Smooth muscle cell (in vitro differentiated cells): Measurements from ENCODE around the gene FRMPD1. TPM values are rescaled to one million over a fixed set of nuclear protein-coding genes. Genes with fewer than 3 reads are reported as not detected.

Source experiments
- DNase-seq: peaks from one replicate; lab custom pipeline; 2025; ENCODE audit not compliant: unreplicated experiment; lab: John Stamatoyannopoulos, UW
- H2AFZ ChIP-seq: fragments of 200-600 bp; sonication (generic); 2 replicates; pipeline ENCODE4 v1.6.0; 2016; ENCODE audit warnings: antibody characterized with exemption, low read depth, mild to moderate bottlenecking
- H3F3A ChIP-seq: fragments of 200-600 bp; sonication (generic); 2 replicates; pipeline ENCODE4 v1.6.0; 2017; ENCODE audit warnings: antibody characterized with exemption, low read depth
- H3K27ac ChIP-seq: fragments of 200-600 bp; sonication (generic); 2 replicates; pipeline ENCODE4 v1.5.1; 2016; ENCODE audit warnings: low read depth, mild to moderate bottlenecking
- H3K27me3 ChIP-seq: fragments of 200-600 bp; sonication (generic); 2 replicates; pipeline ENCODE4 v1.6.1; 2016; ENCODE audit warnings: low read depth, mild to moderate bottlenecking
- H3K36me3 ChIP-seq: fragments of 200-600 bp; sonication (generic); 2 replicates; pipeline ENCODE4 v1.5.1; 2016; ENCODE audit warnings: low read depth
- H3K4me1 ChIP-seq: fragments of 200-600 bp; sonication (generic); 2 replicates; pipeline ENCODE4 v1.5.1; 2016; ENCODE audit warnings: low read depth
- H3K4me2 ChIP-seq: fragments of 200-600 bp; sonication (generic); 2 replicates; pipeline ENCODE4 v1.6.0; 2016; ENCODE audit warnings: mild to moderate bottlenecking
- H3K4me3 ChIP-seq: fragments of 200-600 bp; sonication (generic); 2 replicates; pipeline ENCODE4 v1.5.1; 2016; ENCODE audit warnings: mild to moderate bottlenecking
- H3K79me2 ChIP-seq: fragments of 200-600 bp; sonication (generic); 2 replicates; pipeline ENCODE4 v1.6.0; 2016; ENCODE audit warnings: low read depth, mild to moderate bottlenecking
- H3K9ac ChIP-seq: fragments of 200-600 bp; sonication (generic); 2 replicates; pipeline ENCODE4 v1.6.0; 2016; ENCODE audit warnings: low read depth
- H3K9me3 ChIP-seq: fragments of 200-600 bp; sonication (generic); replicated peaks from 2 replicates; pipeline ENCODE4 v1.5.1; 2016; ENCODE audit warnings: low read depth
- H4K20me1 ChIP-seq: fragments of 200-600 bp; sonication (generic); 2 replicates; pipeline ENCODE4 v1.6.0; 2016; ENCODE audit warnings: low read depth
- WGBS: methylation state at CpG from one replicate; pipeline ENCODE4 v1.1.7; 2016; ENCODE audit warnings: low lambda C conversion rate; 5-methylcytosine and 5-hydroxymethylcytosine counted together
- polyA plus RNA-seq: library from polyadenylated mRNA; unstranded; fragments of >200 nt; fragmentation: Nextera tagmentation; extraction: Ambion mirVana; gene quantifications from 2 replicates; pipeline ENCODE4 v1.2.1, GENCODE V29; 2016
- total RNA-seq: library from RNA; depleted of rRNA; stranded (reverse); fragments of >200 nt; gene quantifications from 2 replicates; pipeline ENCODE4 v1.2.3, GENCODE V29; 2014
- TF ChIP-seq, protein P1 (sequence below): fragments of 200-600 bp; sonication (generic); IDR thresholded peaks from 2 replicates; pipeline ENCODE4 v1.5.1; 2017; ENCODE audit warnings: borderline replicate concordance, mild to moderate bottlenecking, antibody characterized with exemption; ENCODE audit not compliant: insufficient read depth, poor library complexity, severe bottlenecking

The FRMPD1 gene
- total and polyA plus RNA-seq, 2 experiments from 2014 or later: 0.22 TPM; not detected in 1

DNA sequence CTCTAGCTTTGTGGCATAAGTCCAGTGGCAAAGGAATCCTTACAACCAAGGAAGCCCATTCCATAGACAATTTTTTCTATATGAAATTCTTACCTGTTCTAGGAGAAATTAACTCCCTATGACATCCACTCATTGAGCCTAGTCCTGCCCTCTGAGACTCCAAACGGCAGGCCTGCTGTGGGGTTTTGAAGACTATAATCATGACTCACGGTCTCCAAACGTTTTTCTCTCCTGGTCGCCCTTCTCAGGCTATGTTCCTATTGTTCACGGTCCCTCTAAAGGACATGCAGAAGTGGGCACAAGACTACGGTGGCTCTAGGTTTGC lies 133.5 kb downstream of the FRMPD1 start:
- DNase-seq: no peak
- H3K4me3 ChIP-seq: peak overlapping the region; percentile 89
- no peaks in the 10 kb centered on the region for H3K9me3 ChIP-seq
- no peaks in the 10 kb centered on the region for H3F3A ChIP-seq
- H4K20me1 ChIP-seq: peaks cover 2% of the 10 kb centered on the region
- peak overlapping the region; percentile 92 for H3K4me2 ChIP-seq
- no peaks in the 10 kb centered on the region for H3K27me3 ChIP-seq
- H3K79me2 ChIP-seq: peaks cover 23% of the 10 kb centered on the region
- peak overlapping the region; percentile 69 for H3K27ac ChIP-seq
- peak overlapping the region; percentile 87 for H2AFZ ChIP-seq
- WGBS: 1% methylated on average over 6 of the region's 6 CpGs
- H3K36me3 ChIP-seq: peaks cover 14% of the 10 kb centered on the region
- H3K9ac ChIP-seq: peak overlapping the region; percentile 79
- H3K4me1 ChIP-seq: peaks cover 8% of the 10 kb centered on the region
- TF ChIP-seq, protein P1, sequence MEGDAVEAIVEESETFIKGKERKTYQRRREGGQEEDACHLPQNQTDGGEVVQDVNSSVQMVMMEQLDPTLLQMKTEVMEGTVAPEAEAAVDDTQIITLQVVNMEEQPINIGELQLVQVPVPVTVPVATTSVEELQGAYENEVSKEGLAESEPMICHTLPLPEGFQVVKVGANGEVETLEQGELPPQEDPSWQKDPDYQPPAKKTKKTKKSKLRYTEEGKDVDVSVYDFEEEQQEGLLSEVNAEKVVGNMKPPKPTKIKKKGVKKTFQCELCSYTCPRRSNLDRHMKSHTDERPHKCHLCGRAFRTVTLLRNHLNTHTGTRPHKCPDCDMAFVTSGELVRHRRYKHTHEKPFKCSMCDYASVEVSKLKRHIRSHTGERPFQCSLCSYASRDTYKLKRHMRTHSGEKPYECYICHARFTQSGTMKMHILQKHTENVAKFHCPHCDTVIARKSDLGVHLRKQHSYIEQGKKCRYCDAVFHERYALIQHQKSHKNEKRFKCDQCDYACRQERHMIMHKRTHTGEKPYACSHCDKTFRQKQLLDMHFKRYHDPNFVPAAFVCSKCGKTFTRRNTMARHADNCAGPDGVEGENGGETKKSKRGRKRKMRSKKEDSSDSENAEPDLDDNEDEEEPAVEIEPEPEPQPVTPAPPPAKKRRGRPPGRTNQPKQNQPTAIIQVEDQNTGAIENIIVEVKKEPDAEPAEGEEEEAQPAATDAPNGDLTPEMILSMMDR: no peak

DNA sequence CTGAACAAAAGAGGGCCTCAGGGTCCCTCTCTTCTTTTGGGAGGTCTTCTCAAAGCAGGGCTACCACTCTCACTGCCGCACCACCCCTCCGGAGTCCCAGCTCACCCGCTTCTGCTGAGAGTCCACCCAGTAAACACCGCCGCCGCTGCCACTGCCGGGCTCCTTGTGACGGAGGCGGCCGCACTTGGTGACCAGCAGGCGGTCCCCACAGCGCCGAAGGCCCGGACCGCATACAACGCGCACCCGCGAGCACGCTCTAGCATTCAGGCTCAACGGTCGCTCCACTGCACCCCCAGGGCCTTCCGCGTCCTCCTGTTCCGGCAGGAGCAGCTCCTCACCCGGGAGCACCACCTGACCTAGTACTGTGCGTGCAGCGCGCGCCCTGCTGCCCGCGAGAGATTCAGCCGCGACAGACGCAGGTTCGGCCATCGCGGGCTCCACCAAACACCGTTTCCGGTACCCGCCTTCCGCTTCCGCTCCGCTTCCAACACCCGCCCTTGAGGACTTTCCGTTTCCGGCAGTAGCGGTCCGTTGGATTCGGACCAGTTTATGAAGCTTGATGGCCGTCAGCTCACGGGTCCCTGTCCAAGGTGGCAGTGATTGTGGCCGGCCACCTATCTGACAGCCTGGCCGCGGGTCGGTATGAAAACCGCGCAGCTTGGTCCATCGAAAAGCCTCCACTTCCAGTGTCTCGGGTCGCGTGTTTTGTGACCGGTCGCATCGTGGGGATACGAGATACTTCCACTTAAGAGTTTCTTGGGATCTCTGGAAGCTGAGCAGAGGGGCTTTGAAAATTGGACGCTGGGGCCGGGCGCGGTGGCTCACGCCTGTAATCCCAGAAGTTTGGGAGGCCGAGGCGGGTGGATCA lies 134.1 kb downstream of the FRMPD1 start, which contains the start of gene EXOSC3:
Gene EXOSC3, minus strand, starts transcription at position 449 of the 868 bp plus-strand sequence. Its CDS starts 20 bp downstream, at position 429.
- H3K36me3 ChIP-seq: peaks cover 10% of the 10 kb centered on the region
- under 1% methylated on average over 73 of the region's 73 CpGs for WGBS
- H3K4me3 ChIP-seq: peak within 1 kb of the TSS; percentile 89
- H3K4me2 ChIP-seq: peak within 1 kb of the TSS; percentile 92
- H4K20me1 ChIP-seq: peaks cover 2% of the 10 kb centered on the region
- peak within 1 kb of the TSS; percentile 69 for H3K27ac ChIP-seq
- no peaks in the 10 kb centered on the region for H3K9me3 ChIP-seq
- TF ChIP-seq, protein P1: peak; percentile 8
- peak; percentile 49 for DNase-seq
- H3K4me1 ChIP-seq: peaks cover 8% of the 10 kb centered on the region
- H3K27me3 ChIP-seq: no peaks in the 10 kb centered on the region
- peak within 1 kb of the TSS; percentile 87 for H2AFZ ChIP-seq
- H3K79me2 ChIP-seq: peaks cover 23% of the 10 kb centered on the region
- no peaks in the 10 kb centered on the region for H3F3A ChIP-seq
- peak within 1 kb of the TSS; percentile 79 for H3K9ac ChIP-seq

DNA sequence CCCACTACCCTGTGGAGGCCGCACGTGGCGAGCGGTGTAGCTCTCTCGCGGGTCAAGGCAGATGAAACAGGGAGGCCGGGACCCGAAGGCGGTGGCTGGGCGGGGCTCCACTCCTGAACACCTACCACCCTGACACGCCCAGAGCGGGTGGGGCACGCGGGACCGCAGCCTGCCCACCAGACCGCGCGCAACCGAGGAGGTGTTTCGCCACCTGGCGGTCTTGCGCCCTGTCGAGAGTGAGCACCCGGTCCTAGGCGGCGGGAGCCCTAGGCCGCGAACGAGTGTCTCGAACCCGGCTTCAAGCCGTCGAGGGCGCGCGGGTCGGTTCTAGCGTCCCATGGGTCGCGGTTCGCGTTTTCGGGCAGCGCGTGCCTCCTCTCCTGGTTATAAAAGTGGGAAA lies 136.3 kb downstream of the FRMPD1 start:
- no peak for DNase-seq
- H3K9me3 ChIP-seq: no peaks in the 10 kb centered on the region
- no peak overlapping the region for H2AFZ ChIP-seq
- no peak overlapping the region for H3K4me2 ChIP-seq
- no peaks in the 10 kb centered on the region for H3K27me3 ChIP-seq
- H3K4me1 ChIP-seq: peaks cover 8% of the 10 kb centered on the region
- peaks cover 23% of the 10 kb centered on the region for H3K79me2 ChIP-seq
- H3K27ac ChIP-seq: no peak overlapping the region
- no peaks in the 10 kb centered on the region for H3F3A ChIP-seq
- peaks cover 2% of the 10 kb centered on the region for H4K20me1 ChIP-seq
- H3K9ac ChIP-seq: no peak overlapping the region
- WGBS: 84% methylated on average over 45 of the region's 45 CpGs
- H3K4me3 ChIP-seq: no peak overlapping the region
- TF ChIP-seq, protein P1: no peak
- H3K36me3 ChIP-seq: peaks cover 3% of the 10 kb centered on the region
